Endometrial microvascular endothelial cells (primary cell): Measurements from ENCODE around the gene IMP4. TPM values are rescaled to one million over a fixed set of nuclear protein-coding genes. Genes with fewer than 3 reads are reported as not detected.

Source experiments
- in situ Hi-C: cut with HindIII; loops from 2 replicates; pipeline ENCODE4 v1.10.0; 2017; ENCODE audit warnings: low sequenced_read_pairs, low pct_unique_long_range_greater_than_20kb; ENCODE audit errors: inconsistent ontology term
- total RNA-seq: library from RNA; depleted of rRNA; stranded (reverse); fragments of >200 nt; gene quantifications from one replicate; pipeline ENCODE4 v1.2.3, GENCODE V29; 2015; ENCODE audit errors: inconsistent ontology term

Gene IMP4
- total RNA-seq, 1 donor from 2014 or later: 203 TPM

DNA sequence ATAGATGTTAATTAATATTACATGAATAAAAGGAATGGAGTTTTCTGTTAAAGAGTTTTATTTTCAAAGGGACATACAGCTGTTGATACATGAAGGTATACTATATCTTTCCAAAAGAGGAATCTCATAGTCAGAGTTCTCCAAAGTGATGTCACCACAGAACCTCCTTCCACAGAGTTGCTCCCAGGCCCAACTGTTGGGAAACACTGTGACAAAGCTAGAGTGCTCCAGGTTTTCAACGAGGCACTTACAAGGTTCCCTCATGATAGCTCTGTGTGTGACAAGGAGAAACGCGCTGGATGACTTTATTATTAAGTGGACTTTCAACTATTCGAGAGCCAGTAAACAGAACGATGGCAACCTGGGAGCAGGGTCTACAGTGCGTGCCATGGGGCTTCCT lies 46.7 kb downstream of the IMP4 start:
- in situ Hi-C loops: no loop called here

DNA sequence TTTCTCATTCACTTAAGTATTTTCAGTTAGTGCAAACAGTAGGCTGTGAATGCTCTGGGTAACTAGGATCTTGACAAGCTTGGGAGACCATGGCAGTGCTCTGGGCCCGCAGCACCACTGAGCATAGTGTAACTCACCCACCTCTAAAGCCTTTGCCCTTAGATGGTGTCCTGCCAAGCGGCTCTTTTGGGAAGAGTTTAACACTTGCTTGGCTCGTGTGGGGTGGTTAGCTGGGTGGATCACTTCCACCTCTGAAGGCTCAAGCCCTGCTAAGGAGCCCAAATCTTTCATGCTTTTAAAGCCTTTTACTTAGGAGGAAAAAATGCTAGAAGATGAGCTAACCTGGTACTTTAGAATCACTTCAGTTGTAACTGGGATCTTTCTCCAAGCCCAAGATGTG lies 47.1 kb downstream of the IMP4 start:
- in situ Hi-C loops: no loop called here

DNA sequence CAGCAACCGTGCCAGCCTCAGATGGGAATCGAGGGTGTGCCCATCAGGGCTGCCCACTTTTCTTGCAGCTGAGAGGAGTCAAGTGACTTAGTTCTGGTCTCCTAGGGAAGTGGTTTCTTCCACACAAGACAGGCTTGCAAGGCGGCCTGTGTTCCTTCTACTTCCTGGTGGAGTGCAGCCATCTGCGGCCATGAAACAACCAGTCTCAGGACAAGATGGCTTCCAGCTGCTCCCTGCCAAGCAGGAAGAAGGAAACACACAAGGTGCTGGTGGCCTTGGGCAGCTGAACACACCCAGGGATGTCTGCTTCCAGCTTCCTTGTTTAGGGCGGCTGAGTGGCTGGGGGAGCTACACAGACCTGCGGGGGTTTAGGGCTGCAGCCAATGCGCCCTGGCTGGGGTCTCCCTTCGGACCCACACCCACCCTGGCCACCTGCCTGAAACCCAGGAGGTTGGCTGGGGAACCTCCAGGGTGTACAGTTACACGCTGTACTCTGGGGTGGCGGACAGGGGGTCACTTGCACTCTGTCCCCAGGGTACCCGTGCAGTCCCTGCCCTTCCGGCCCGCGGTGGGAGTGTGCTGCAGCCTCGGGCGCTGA lies 47.9 kb downstream of the IMP4 start:
- in situ Hi-C loops: no loop called here

DNA sequence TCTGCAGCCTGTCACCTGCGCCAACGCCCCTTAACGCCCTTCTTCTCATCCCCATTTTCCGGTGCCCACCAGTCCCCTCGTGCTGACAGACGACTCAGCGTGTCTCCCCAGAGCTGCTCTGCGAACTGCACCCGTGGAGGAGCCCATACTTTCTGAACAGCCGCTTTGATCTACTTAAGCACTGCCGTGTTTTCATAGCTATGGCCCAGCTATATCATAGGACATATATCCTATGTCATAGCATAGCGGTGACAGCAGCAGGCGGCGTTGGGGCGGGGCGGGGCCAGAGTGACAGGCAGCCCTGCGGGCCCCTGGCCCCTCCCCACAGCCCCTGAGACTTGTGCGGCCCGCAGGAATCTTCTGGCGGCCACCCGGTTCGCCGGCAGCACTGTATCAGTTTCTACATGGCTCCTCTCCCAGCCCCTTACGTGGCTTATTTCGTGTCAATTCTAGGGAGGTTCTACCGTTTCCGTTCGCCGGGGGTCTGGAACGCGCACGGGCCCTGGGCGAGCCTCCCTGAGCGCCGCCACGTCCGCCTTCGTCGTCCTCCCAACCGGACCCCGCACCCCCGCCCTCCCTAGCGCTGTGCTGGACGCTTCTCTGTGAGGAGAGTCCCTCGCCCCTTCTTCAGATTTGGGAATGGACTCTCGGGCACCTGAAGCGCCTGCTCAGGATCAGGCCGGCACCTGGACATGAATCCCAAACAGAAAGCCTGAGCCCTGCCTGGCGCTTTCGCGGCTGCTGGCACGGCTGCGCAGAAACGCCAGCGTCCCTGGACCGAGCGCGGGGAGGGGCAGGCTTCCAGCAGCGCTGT lies 48.6 kb downstream of the IMP4 start:
- in situ Hi-C loops: no loop called here

DNA sequence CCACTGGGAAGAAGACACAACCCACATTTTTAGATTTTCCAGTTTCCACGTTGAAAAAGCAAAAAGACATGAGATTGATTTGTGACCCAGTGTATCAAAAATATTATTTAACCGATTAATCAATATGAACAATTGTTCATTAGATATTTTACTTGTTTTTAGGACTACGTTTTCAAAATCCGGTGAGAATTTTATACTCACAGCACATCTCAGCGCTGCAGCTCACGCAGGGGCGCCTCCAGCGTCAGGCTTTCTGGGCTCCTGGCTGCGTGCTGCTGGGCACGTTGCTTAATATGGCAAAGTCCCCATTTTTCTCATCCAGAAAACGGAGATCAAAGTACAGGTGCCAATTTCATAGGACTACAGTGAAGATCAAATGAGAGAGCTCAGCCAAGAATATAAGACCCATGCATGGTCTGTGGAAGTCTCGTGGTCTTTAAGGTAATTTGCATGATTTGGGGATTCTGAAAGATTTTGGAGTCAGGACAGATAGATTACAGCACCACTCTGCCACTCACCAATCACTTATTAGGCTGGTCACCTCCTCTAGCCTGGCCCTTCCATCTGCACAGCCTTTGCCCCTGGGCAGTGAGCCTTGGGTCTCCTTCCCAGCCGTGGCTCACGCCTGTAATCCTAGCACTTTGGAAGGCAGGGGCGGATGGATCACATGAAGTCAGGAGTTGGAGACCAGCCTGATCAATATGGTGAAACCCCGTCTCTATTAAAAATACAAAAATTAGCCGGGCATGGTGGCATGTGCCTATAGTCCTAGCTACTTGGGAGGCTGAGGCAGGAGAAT lies 49.4 kb downstream of the IMP4 start:
- in situ Hi-C loops: no loop called here

DNA sequence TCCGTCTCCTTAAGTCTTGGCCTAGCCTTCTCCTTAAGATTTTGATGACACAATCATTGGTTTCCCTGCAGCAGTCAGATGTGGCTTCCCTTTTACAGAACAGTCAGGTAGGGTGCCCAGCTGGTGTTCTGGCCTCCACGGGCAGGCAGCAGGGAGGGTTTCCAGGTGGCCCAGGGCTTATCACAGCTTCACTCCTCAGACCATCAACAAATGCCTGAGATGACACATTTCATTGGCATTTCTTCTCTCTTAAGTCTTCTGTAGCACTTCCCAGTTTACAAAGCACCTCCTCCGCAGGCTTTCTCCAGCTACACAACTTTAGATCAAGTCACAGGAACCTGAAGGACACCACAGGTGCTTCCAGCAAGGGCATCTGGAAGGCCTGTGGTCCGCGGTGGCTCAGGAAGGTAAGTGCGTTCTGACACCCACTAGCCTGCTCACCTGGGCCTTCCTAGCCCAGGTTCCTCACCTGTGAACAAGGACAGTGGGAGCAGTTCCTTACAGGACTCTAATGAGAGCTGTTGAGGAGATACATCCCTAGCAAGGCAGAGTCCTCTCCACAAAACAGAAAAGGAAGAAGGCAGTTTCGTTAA lies 50.7 kb downstream of the IMP4 start:
- in situ Hi-C loops: no loop called here

Other genes with a start within 250 kb of the IMP4 start
- gene POTEF, start 213.7 kb upstream of the IMP4 start, total RNA-seq: not detected
- gene CCDC74B, start 197.8 kb upstream of the IMP4 start, total RNA-seq: 0.19 TPM
- gene SMPD4, start 161.3 kb upstream of the IMP4 start, total RNA-seq: 50.4 TPM
- 136 TPM for gene MZT2B, start 160.6 kb upstream of the IMP4 start, total RNA-seq
- not detected for gene TUBA3E, start 144.5 kb upstream of the IMP4 start, total RNA-seq
- gene PTPN18, start 13.2 kb downstream of the IMP4 start, total RNA-seq: 20.3 TPM
- not detected for gene POTEI, start 166.4 kb downstream of the IMP4 start, total RNA-seq
- gene CFC1B, start 178.3 kb downstream of the IMP4 start, total RNA-seq: not detected